HEK293 (cell line): ENCODE data around the gene C2CD3.
"Not testable (repeated sequence)": the region's sequence is repeated elsewhere in the genome, so short reads cannot be mapped to it uniquely, and the experiment has no call there.

Source experiments
- ZBTB26 ChIP-seq: fragments of 450-650 bp; formaldehyde crosslinking; optimal IDR thresholded peaks from 2 replicates; pipeline ENCODE3; 2016; ENCODE audit warnings: missing biosample characterization, mild to moderate bottlenecking, missing genetic modification characterization
- ZNF114 ChIP-seq: fragments of 450-650 bp; formaldehyde crosslinking; IDR thresholded peaks from 2 replicates; pipeline ENCODE4 v1.5.0; 2017; ENCODE audit warnings: missing biosample characterization, missing genetic modification characterization
- ZNF324 ChIP-seq: fragments of 450-650 bp; formaldehyde crosslinking; IDR thresholded peaks from 2 replicates; pipeline ENCODE4 v1.5.1; 2016; ENCODE audit warnings: missing biosample characterization, missing genetic modification characterization
- ZNF350 ChIP-seq: fragments of 450-650 bp; formaldehyde crosslinking; IDR thresholded peaks from 2 replicates; pipeline ENCODE4 v1.5.0; 2017; ENCODE audit warnings: missing biosample characterization, mild to moderate bottlenecking, missing genetic modification characterization
- ZNF558 ChIP-seq: fragments of 450-650 bp; formaldehyde crosslinking; IDR thresholded peaks from 2 replicates; pipeline ENCODE4 v1.5.1; 2016; ENCODE audit warnings: missing biosample characterization, missing genetic modification characterization
- ZNF629 ChIP-seq: fragments of 450-650 bp; formaldehyde crosslinking; IDR thresholded peaks from 2 replicates; pipeline ENCODE4 v1.5.1; 2017; ENCODE audit warnings: missing biosample characterization, missing genetic modification characterization
- TF ChIP-seq, protein P1 (sequence below): fragments of 450-650 bp; IDR thresholded peaks from 2 replicates; pipeline ENCODE4 v1.5.1; 2018; ENCODE audit warnings: missing biosample characterization, mild to moderate bottlenecking, missing genetic modification characterization
- TF ChIP-seq, protein P2 (sequence below): fragments of 450-650 bp; formaldehyde crosslinking; IDR thresholded peaks from 2 replicates; pipeline ENCODE4 v1.5.1; 2016; ENCODE audit warnings: missing biosample characterization, missing genetic modification characterization

DNA sequence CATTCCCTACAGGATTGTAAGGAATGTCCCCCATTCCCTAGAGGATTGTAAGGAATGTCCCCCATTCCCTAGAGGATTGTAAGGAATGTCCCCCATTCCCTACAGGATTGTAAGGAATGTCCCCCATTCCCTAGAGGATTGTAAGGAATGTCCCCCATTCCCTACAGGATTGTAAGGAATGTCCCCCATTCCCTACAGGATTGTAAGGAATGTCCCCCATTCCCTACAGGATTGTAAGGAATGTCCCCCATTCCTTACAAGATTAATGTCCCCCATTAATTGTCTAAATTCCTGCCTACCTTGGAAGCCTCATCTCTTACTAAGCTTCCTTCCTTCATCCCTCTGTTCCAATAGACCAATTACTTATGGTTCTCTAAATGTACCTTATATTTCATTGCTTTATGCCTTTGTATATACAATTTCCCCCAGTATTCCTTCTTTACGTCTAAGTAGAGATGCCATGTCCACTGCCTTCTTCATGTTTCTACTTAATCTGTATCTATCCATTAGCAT, 30.8 kb downstream of the C2CD3 start:
- not testable (repeated sequence) for TF ChIP-seq ZNF114; ZBTB26; ZNF350 (tag by site-specific recombination); ZNF324 (tag by site-specific recombination); ZNF558 (tag by site-specific recombination); ZNF629 (tag by site-specific recombination)
- TF ChIP-seq, protein P1, sequence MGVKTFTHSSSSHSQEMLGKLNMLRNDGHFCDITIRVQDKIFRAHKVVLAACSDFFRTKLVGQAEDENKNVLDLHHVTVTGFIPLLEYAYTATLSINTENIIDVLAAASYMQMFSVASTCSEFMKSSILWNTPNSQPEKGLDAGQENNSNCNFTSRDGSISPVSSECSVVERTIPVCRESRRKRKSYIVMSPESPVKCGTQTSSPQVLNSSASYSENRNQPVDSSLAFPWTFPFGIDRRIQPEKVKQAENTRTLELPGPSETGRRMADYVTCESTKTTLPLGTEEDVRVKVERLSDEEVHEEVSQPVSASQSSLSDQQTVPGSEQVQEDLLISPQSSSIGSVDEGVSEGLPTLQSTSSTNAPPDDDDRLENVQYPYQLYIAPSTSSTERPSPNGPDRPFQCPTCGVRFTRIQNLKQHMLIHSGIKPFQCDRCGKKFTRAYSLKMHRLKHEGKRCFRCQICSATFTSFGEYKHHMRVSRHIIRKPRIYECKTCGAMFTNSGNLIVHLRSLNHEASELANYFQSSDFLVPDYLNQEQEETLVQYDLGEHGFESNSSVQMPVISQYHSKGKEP (tag by site-specific recombination) = not testable (repeated sequence)
- TF ChIP-seq, protein P2, sequence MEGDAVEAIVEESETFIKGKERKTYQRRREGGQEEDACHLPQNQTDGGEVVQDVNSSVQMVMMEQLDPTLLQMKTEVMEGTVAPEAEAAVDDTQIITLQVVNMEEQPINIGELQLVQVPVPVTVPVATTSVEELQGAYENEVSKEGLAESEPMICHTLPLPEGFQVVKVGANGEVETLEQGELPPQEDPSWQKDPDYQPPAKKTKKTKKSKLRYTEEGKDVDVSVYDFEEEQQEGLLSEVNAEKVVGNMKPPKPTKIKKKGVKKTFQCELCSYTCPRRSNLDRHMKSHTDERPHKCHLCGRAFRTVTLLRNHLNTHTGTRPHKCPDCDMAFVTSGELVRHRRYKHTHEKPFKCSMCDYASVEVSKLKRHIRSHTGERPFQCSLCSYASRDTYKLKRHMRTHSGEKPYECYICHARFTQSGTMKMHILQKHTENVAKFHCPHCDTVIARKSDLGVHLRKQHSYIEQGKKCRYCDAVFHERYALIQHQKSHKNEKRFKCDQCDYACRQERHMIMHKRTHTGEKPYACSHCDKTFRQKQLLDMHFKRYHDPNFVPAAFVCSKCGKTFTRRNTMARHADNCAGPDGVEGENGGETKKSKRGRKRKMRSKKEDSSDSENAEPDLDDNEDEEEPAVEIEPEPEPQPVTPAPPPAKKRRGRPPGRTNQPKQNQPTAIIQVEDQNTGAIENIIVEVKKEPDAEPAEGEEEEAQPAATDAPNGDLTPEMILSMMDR = not testable (repeated sequence)
